CD14-positive monocyte (primary cell): ENCODE data around the gene GCKR. TPM values are rescaled to one million over a fixed set of nuclear protein-coding genes. Genes with fewer than 3 reads are reported as not detected.

ENCODE experiments used
- DNase-seq, 3 donors: peaks; one replicate each; pipeline ENCODE4 v3.0.0-alpha.2; 2011 to 2022
- H2AFZ ChIP-seq: 2 replicates; pipeline ENCODE4 v1.6.0; 2012; ENCODE audit warnings: mild to moderate bottlenecking, low read depth, low read length, inconsistent platforms; ENCODE audit not compliant: insufficient read depth, poor library complexity, severe bottlenecking
- H3K27ac ChIP-seq, 2 donors: 1 replicate in 1 of 2; 2 replicates in 1 of 2; pipeline ENCODE4 v1.5.1; 2012 to 2013; ENCODE audit warnings: low read length in 2 of 2, control low read depth in 1 of 2, inconsistent platforms in 1 of 2, low read depth in 1 of 2, mild to moderate bottlenecking in 1 of 2
- H3K27me3 ChIP-seq, 2 donors: one replicate each; pipeline versions ENCODE4 v1.6.0 to v1.6.1; 2011 to 2013; ENCODE audit warnings: low read length in 2 of 2; ENCODE audit not compliant: control insufficient read depth in 2 of 2, insufficient read depth in 2 of 2
- H3K36me3 ChIP-seq, 2 donors: replicated peaks in 1 of 2; 1 replicate in 1 of 2; 2 replicates in 1 of 2; pipeline versions ENCODE4 v1.5.1 to v1.6.1; 2012 to 2013; ENCODE audit warnings: low read length in 2 of 2, control low read depth in 1 of 2, inconsistent platforms in 1 of 2, mild to moderate bottlenecking in 1 of 2; ENCODE audit not compliant: insufficient read depth in 2 of 2, control insufficient read depth in 1 of 2
- H3K4me1 ChIP-seq, 2 donors: 1 replicate in 1 of 2; 2 replicates in 1 of 2; pipeline versions ENCODE4 v1.5.1 to v1.6.1; 2012 to 2013; ENCODE audit warnings: low read length in 2 of 2, control low read depth in 1 of 2, inconsistent platforms in 1 of 2, mild to moderate bottlenecking in 1 of 2, moderate library complexity in 1 of 2; ENCODE audit not compliant: insufficient read depth in 2 of 2, control insufficient read depth in 1 of 2
- H3K4me2 ChIP-seq: replicated peaks from 2 replicates; pipeline ENCODE3; 2012; ENCODE audit warnings: low read length, moderate library complexity, mild to moderate bottlenecking; ENCODE audit not compliant: poor library complexity, severe bottlenecking; ENCODE audit errors: extremely low read depth
- H3K4me3 ChIP-seq, 3 experiments: fragments of 200-600 bp in 1 of 3; sonication (generic) in 1 of 3; replicated peaks in 1 of 3; 1 replicate in 2 of 3; 2 replicates in 1 of 3; pipeline ENCODE4 v1.5.1; 2011 to 2013; ENCODE audit warnings: low read length in 3 of 3, mild to moderate bottlenecking in 3 of 3, control low read depth in 2 of 3, low read depth in 2 of 3, inconsistent platforms in 1 of 3, moderate library complexity in 1 of 3
- H3K79me2 ChIP-seq: 2 replicates; pipeline ENCODE4 v1.6.0; 2012; ENCODE audit warnings: mild to moderate bottlenecking, control low read depth, inconsistent platforms, low read length, moderate library complexity; ENCODE audit not compliant: insufficient read depth
- H3K9ac ChIP-seq: 2 replicates; pipeline ENCODE4 v1.6.0; 2017; ENCODE audit warnings: low read length, mild to moderate bottlenecking; ENCODE audit not compliant: insufficient read depth, poor library complexity, severe bottlenecking
- H3K9me3 ChIP-seq, 2 donors: replicated peaks in 1 of 2; 1 replicate in 1 of 2; 2 replicates in 1 of 2; pipeline versions ENCODE4 v1.5.1 to v1.6.1; 2012 to 2013; ENCODE audit warnings: low read length in 2 of 2, control low read depth in 1 of 2; ENCODE audit not compliant: control insufficient read depth in 1 of 2, insufficient read depth in 1 of 2
- H4K20me1 ChIP-seq: 2 replicates; pipeline ENCODE4 v1.6.0; 2012; ENCODE audit warnings: mild to moderate bottlenecking, low read length, control low read depth, moderate library complexity; ENCODE audit not compliant: insufficient read depth
- H3K27ac Mint-ChIP-seq, 7 donors: one replicate each; pipeline ENCODE4 v1.8.0; 2020; ENCODE audit warnings: mild to moderate bottlenecking in 7 of 7, mixed read lengths in 7 of 7, moderate library complexity in 6 of 7, inconsistent platforms in 2 of 7
- H3K27me3 Mint-ChIP-seq, 3 donors: one replicate each; pipeline ENCODE4 v1.8.0; 2021 to 2022; ENCODE audit warnings: low read depth in 3 of 3, mild to moderate bottlenecking in 3 of 3, mixed read lengths in 3 of 3, moderate library complexity in 3 of 3, inconsistent platforms in 1 of 3
- H3K36me3 Mint-ChIP-seq, 2 donors: one replicate each; pipeline ENCODE4 v1.8.0; 2020; ENCODE audit warnings: mixed read lengths in 2 of 2, inconsistent platforms in 1 of 2, mild to moderate bottlenecking in 1 of 2
- H3K4me1 Mint-ChIP-seq: one replicate; pipeline ENCODE4 v1.8.0; 2020; ENCODE audit warnings: mild to moderate bottlenecking, mixed read lengths
- H3K4me3 Mint-ChIP-seq, 2 donors: one replicate each; pipeline ENCODE4 v1.8.0; 2020; ENCODE audit warnings: mild to moderate bottlenecking in 2 of 2, mixed read lengths in 2 of 2, moderate library complexity in 1 of 2
- H3K9me3 Mint-ChIP-seq, 7 donors: one replicate each; pipeline ENCODE4 v1.8.0; 2020 to 2022; ENCODE audit warnings: mixed read lengths in 7 of 7, mild to moderate bottlenecking in 6 of 7, moderate library complexity in 6 of 7, inconsistent platforms in 2 of 7
- WGBS: methylation state at CpG from one replicate; pipeline ENCODE4 v1.1.5; 2013; ENCODE audit warnings: missing lambda C conversion rate; ENCODE audit not compliant: insufficient coverage; 5-methylcytosine and 5-hydroxymethylcytosine counted together
- intact Hi-C, 2 donors: fragments of 100-400 bp; cut with micrococcal nuclease; formaldehyde crosslinking; loops; one replicate each; pipeline versions ENCODE4 v1.15.0 to v1.15.1; 2023
- polyA plus RNA-seq, 3 donors: library from polyadenylated mRNA; depleted of rRNA in 1 of 3; unstranded in 2 of 3; stranded (reverse) in 1 of 3; fragments of 300-500 nt in 2 of 3; fragments of >200 nt in 1 of 3; fragmentation: Illumina TruSeq in 2 of 3; gene quantifications; 1 replicate in 2 of 3; 2 replicates in 1 of 3; pipeline ENCODE4 v1.2.3, GENCODE V29; 2012 to 2021
- TF ChIP-seq, protein P1 (sequence below): fragments of 200-600 bp; IDR thresholded peaks from one replicate; pipeline ENCODE4 v1.8.0; 2022; ENCODE audit warnings: antibody characterized with exemption, mild to moderate bottlenecking

The GCKR gene
- polyA plus RNA-seq, 3 donors = not detected

DNA sequence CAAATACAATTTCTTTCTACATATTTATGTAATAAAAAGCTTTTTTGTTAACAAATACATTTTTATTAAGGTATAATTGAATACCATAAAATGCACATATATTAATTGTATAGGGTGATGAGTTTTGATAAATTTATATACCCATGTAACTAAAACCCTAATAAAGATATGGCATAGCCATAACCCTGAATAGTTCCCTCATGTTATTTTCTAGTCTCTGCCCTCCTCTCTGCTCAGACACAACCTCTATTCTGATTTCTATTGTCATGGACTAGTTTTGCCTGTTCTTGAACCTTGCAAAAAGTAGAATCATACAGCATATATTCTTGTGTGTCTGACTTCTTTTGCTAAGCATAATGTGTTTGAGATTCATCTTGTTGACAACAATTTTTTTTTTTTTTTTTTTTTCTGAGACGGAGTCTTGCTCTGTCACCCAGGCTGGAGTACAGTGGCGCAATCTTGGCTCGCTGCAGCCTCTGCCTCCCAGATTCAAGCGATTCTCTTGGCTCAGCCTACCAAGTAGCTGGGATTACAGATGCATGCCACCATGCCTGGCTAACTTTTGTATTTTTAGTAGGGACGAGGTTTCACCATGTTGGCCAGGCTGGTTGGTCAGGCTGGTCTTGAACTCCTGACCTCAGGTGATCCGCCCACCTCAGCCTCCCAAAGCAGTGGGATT, 47.6 kb downstream of the GCKR start:
- Histone ChIP-seq H3K36me3 (no peaks in the 10 kb centered on the region), H3K9me3 (no peaks in the 10 kb centered on the region), H2AFZ (no peak overlapping the region), H3K27me3 (no peaks in the 10 kb centered on the region), H3K4me3 (no peak overlapping the region), H3K79me2 (no peaks in the 10 kb centered on the region), H3K27ac (no peak overlapping the region), H3K9ac (no peak overlapping the region), H3K4me1 (no peaks in the 10 kb centered on the region), H3K4me2 (no peak overlapping the region), H4K20me1 (no peaks in the 10 kb centered on the region)
- no peak overlapping the region for H3K4me3 Mint-ChIP-seq
- H3K4me1 Mint-ChIP-seq = no peaks in the 10 kb centered on the region
- no peaks in the 10 kb centered on the region for H3K36me3 Mint-ChIP-seq
- no peak for DNase-seq
- 91% methylated on average over 4 of the region's 6 CpGs for WGBS
- H3K9me3 Mint-ChIP-seq = peaks cover 0 to 8% (median 2%) of the 10 kb centered on the region in 7 donors
- intact Hi-C loops = no loop called here
- peaks cover 0 to 2% (median 0%) of the 10 kb centered on the region in 3 donors for H3K27me3 Mint-ChIP-seq
- TF ChIP-seq, protein P1, sequence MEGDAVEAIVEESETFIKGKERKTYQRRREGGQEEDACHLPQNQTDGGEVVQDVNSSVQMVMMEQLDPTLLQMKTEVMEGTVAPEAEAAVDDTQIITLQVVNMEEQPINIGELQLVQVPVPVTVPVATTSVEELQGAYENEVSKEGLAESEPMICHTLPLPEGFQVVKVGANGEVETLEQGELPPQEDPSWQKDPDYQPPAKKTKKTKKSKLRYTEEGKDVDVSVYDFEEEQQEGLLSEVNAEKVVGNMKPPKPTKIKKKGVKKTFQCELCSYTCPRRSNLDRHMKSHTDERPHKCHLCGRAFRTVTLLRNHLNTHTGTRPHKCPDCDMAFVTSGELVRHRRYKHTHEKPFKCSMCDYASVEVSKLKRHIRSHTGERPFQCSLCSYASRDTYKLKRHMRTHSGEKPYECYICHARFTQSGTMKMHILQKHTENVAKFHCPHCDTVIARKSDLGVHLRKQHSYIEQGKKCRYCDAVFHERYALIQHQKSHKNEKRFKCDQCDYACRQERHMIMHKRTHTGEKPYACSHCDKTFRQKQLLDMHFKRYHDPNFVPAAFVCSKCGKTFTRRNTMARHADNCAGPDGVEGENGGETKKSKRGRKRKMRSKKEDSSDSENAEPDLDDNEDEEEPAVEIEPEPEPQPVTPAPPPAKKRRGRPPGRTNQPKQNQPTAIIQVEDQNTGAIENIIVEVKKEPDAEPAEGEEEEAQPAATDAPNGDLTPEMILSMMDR = no peak
- H3K27ac Mint-ChIP-seq = no peak overlapping the region

DNA sequence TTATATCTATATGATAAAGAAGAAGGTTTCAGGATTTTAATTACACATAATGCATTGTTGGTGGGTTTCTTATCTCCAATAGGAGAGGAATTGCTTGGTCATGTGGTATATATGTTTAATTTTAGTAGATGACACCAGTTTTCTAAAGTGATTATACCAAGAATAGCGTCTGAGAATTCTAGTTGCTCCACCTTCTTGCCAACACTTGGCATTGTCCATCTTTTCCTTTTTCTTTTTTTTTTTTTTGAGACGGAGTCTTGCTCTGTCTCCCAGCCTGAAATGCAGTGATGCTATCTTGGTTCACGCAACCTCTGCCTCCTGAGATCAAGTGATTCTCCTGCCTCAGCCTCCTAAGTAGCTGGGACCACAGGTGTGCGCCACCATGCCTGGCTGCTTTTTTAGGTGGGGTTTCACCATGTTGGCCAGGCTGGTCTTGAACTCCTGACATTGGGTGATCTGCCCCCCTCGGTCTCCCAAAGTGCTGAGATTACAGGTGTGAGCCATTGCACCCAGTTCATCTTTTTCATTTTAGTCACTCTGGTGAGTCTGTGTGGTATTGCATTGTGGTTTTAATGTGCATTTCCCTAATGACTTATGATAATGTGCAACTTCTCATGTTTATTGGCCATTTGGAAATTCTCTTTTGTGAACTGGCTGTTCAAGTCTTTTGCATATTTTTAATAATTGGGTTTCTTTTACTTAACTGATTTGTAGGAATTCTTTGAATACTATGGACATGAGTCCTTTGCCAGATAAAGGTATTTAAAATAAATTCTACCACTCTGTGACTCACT, 48.9 kb downstream of the GCKR start:
- Histone ChIP-seq H3K9ac (no peak overlapping the region), H3K4me1 (no peaks in the 10 kb centered on the region), H3K4me3 (no peak overlapping the region), H3K79me2 (no peaks in the 10 kb centered on the region), H3K36me3 (no peaks in the 10 kb centered on the region), H3K27ac (no peak overlapping the region), H2AFZ (no peak overlapping the region), H3K4me2 (no peak overlapping the region), H3K27me3 (no peaks in the 10 kb centered on the region), H4K20me1 (no peaks in the 10 kb centered on the region), H3K9me3 (no peaks in the 10 kb centered on the region)
- peaks cover 0 to 8% (median 2%) of the 10 kb centered on the region in 7 donors for H3K9me3 Mint-ChIP-seq
- H3K4me3 Mint-ChIP-seq = no peak overlapping the region
- TF ChIP-seq, protein P1 = no peak
- H3K36me3 Mint-ChIP-seq = no peaks in the 10 kb centered on the region
- H3K27me3 Mint-ChIP-seq = peaks cover 0 to 2% (median 0%) of the 10 kb centered on the region in 3 donors
- H3K27ac Mint-ChIP-seq = no peak overlapping the region
- H3K4me1 Mint-ChIP-seq = no peaks in the 10 kb centered on the region
- 100% methylated on average over 2 of the region's 5 CpGs for whole genome bisulfite sequencing
- no peak for DNase-seq
- intact Hi-C loops = no loop called here
